K562 (cell line): ENCODE results near the gene HADHB. TPM values are rescaled to one million over a fixed set of nuclear protein-coding genes. Genes with fewer than 3 reads are reported as not detected.

ENCODE experiments used
- ATAC-seq: fragments of 200-7000 bp; cut with Tn5 transposase; 3 replicates; pipeline ENCODE4 v1.9.1; 2020; ENCODE audit warnings: moderate library complexity
- BruUV-seq: library from RNA; stranded (reverse); fragments of 400-500 nt; replicated peaks from 2 replicates; lab custom pipeline; 2021; lab: Mats Ljungman, UMichigan
- CTCF ChIA-PET: fragments of 300-600 bp; formaldehyde crosslinking; extraction: SDS; loops from one replicate; lab custom pipeline; 2021; ENCODE audit warnings: low intra/inter-chr PET ratio; lab: Yijun Ruan, JAX
- POLR2A ChIA-PET: fragments of 300-600, 350-650 bp; sonication (Branson Sonifier 250); formaldehyde crosslinking; extraction: SDS; loops from one replicate; lab custom pipeline; 2021; ENCODE audit warnings: antibody characterized with exemption, inconsistent platforms; lab: Yijun Ruan, JAX
- DNase-seq, 4 experiments: peaks; one replicate each; pipeline versions ENCODE4 v3.0.0 to v3.0.0-alpha.2; 2011 to 2018; ENCODE audit warnings: low spot score in 3 of 4, mixed read lengths in 3 of 4; ENCODE audit errors: extremely low read depth in 1 of 4
- FAIRE-seq: peaks from 2 replicates; lab custom pipeline; 2011; peaks lifted over from hg19 to GRCh38; lab: Jason Lieb, UNC
- H2AFZ ChIP-seq: 2 replicates; pipeline ENCODE4 v1.6.0; 2011; ENCODE audit warnings: low read depth, low read length, control low read depth, inconsistent platforms
- H3K27ac ChIP-seq: fragments of 200-600 bp; 3 replicates; pipeline ENCODE4 v1.8.0; 2011; ENCODE audit warnings: low read depth, mild to moderate bottlenecking, control low read depth, inconsistent platforms, low read length, moderate library complexity, mixed read lengths; ENCODE audit errors: extremely low read depth
- H3K27me3 ChIP-seq, 2 experiments: fragments of 300-600 bp in 1 of 2; 2 replicates in 1 of 2; 3 replicates in 1 of 2; pipeline versions ENCODE4 v1.6.0 to v1.8.0; 2011; ENCODE audit warnings: inconsistent platforms in 2 of 2, low read length in 2 of 2, mild to moderate bottlenecking in 1 of 2, mixed read lengths in 1 of 2, moderate library complexity in 1 of 2; ENCODE audit not compliant: control insufficient read depth in 2 of 2, insufficient read depth in 2 of 2
- H3K36me3 ChIP-seq: fragments of 300-600 bp; 3 replicates; pipeline ENCODE4 v1.8.0; 2011; ENCODE audit warnings: mild to moderate bottlenecking, low read length, inconsistent platforms; ENCODE audit not compliant: control insufficient read depth, insufficient read depth
- H3K4me1 ChIP-seq, 2 experiments: fragments of 200-600 bp in 1 of 2; replicated peaks in 1 of 2; 2 replicates in 1 of 2; 3 replicates in 1 of 2; pipeline versions ENCODE4 v1.5.1 to v1.8.0; 2011; ENCODE audit warnings: inconsistent platforms in 2 of 2, low read length in 2 of 2, mild to moderate bottlenecking in 1 of 2, mixed read lengths in 1 of 2, moderate library complexity in 1 of 2; ENCODE audit not compliant: control insufficient read depth in 2 of 2, insufficient read depth in 2 of 2
- H3K4me2 ChIP-seq: 2 replicates; pipeline ENCODE4 v1.6.1; 2011; ENCODE audit warnings: low read length, control low read depth, inconsistent platforms, mixed read lengths; ENCODE audit not compliant: insufficient read depth
- H3K4me3 ChIP-seq: fragments of 200-600 bp; sonication (generic), shearing (Covaris generic); 2 replicates; pipeline ENCODE4 v1.5.1; 2016; ENCODE audit warnings: control low read depth, inconsistent platforms
- H3K79me2 ChIP-seq: fragments of 200-600 bp; 3 replicates; pipeline ENCODE4 v1.8.0; 2011; ENCODE audit warnings: low read length, inconsistent platforms; ENCODE audit not compliant: control insufficient read depth, insufficient read depth
- H3K9ac ChIP-seq, 2 experiments: 2 replicates each; pipeline versions ENCODE4 v1.6.0 to v1.6.1; 2011; ENCODE audit warnings: low read depth in 2 of 2, low read length in 2 of 2, control low read depth in 1 of 2, inconsistent platforms in 1 of 2, mild to moderate bottlenecking in 1 of 2, mixed read lengths in 1 of 2; ENCODE audit not compliant: insufficient read depth in 1 of 2
- H3K9me1 ChIP-seq: one replicate; pipeline ENCODE4 v1.6.0; 2011; ENCODE audit warnings: inconsistent platforms, mild to moderate bottlenecking, low read length, moderate library complexity; ENCODE audit not compliant: control insufficient read depth, insufficient read depth
- H3K9me3 ChIP-seq: replicated peaks from 2 replicates; pipeline ENCODE4 v1.5.1; 2011; ENCODE audit warnings: low read depth, low read length, inconsistent platforms; ENCODE audit not compliant: control insufficient read depth, insufficient read depth
- H4K20me1 ChIP-seq: replicated peaks from 2 replicates; pipeline ENCODE4 v1.6.1; 2011; ENCODE audit warnings: low read length, inconsistent platforms, mixed read lengths; ENCODE audit not compliant: control insufficient read depth, insufficient read depth
- ARID1B ChIP-seq: fragments of 450-650 bp; IDR thresholded peaks from 2 replicates; pipeline ENCODE4 v1.6.1; 2016; ENCODE audit warnings: antibody characterized with exemption, mild to moderate bottlenecking, inconsistent platforms
- CEBPG ChIP-seq, 3 experiments: fragments of 200-800 bp in 1 of 3; sonication (Bioruptor generic) in 1 of 3; sonication (generic) in 1 of 3; formaldehyde crosslinking in 1 of 3; IDR thresholded peaks in 2 of 3; conservative IDR thresholded peaks in 1 of 3; 2 replicates each; pipeline versions ENCODE4 v1.6.1 to v1.8.0; 2016 to 2022; ENCODE audit warnings: missing compliant biosample characterization in 2 of 3, missing genetic modification characterization in 2 of 3, mild to moderate bottlenecking in 1 of 3, missing genetic modification reagents in 1 of 3
- CHD2 ChIP-seq: IDR thresholded peaks from 2 replicates; pipeline ENCODE4 v1.6.1; 2011; ENCODE audit warnings: low read depth, low read length
- DMBX1 ChIP-seq: fragments of 250-450 bp; sonication (Bioruptor Pico); IDR thresholded peaks from 2 replicates; pipeline ENCODE4 v1.8.0; 2022; ENCODE audit warnings: inconsistent platforms, mild to moderate bottlenecking, moderate library complexity, borderline replicate concordance
- ESRRA ChIP-seq: fragments of 450-650 bp; IDR thresholded peaks from 2 replicates; pipeline ENCODE4 v1.6.1; 2014; ENCODE audit warnings: low read depth, mild to moderate bottlenecking, moderate library complexity, borderline replicate concordance
- NCOA4 ChIP-seq: fragments of 450-650 bp; IDR thresholded peaks from 2 replicates; pipeline ENCODE4 v1.6.1; 2018; ENCODE audit warnings: mild to moderate bottlenecking; ENCODE audit not compliant: partially characterized antibody
- NEUROD1 ChIP-seq: fragments of 150-350 bp; IDR thresholded peaks from 2 replicates; pipeline ENCODE4 v1.6.1; 2014; ENCODE audit warnings: borderline replicate concordance, low read length, low read depth; ENCODE audit not compliant: partially characterized antibody
- PHF21A ChIP-seq: fragments of 450-650 bp; IDR thresholded peaks from 2 replicates; pipeline ENCODE4 v1.6.1; 2017; ENCODE audit warnings: low read depth, borderline replicate concordance
- PTBP1 ChIP-seq: fragments of 200-400 bp; formaldehyde crosslinking; IDR thresholded peaks from 2 replicates; pipeline ENCODE4 v1.6.1; 2017; ENCODE audit warnings: low read depth, low read length
- SAFB ChIP-seq: fragments of 200-400 bp; formaldehyde crosslinking; IDR thresholded peaks from 2 replicates; pipeline ENCODE4 v1.6.1; 2017; ENCODE audit warnings: low read depth, low read length, borderline replicate concordance
- SUPT5H ChIP-seq: fragments of 450-650 bp; IDR thresholded peaks from 2 replicates; pipeline ENCODE4 v1.6.1; 2016
- ZNF445 ChIP-seq: fragments of 250-450 bp; sonication (Bioruptor Pico); IDR thresholded peaks from 2 replicates; pipeline ENCODE4 v1.4.0; 2020; ENCODE audit warnings: low read depth, mild to moderate bottlenecking, moderate library complexity
- WGBS: fragments of 100-300 bp; shearing (Covaris generic); methylation state at CpG from one replicate; pipeline ENCODE4 v1.1.6; 2016; ENCODE audit warnings: low coverage, mixed read lengths; ENCODE audit not compliant: insufficient coverage; ENCODE audit errors: missing lambda C conversion rate; 5-methylcytosine and 5-hydroxymethylcytosine counted together
- in situ Hi-C: fragments of 300-500 bp; cut with MboI; formaldehyde crosslinking; loops from 4 replicates; pipeline ENCODE4 v1.15.0; 2018; ENCODE audit warnings: inconsistent platforms, mixed read lengths
- intact Hi-C: fragments of 100-400 bp; cut with micrococcal nuclease; formaldehyde crosslinking; loops from 2 replicates; pipeline ENCODE4 v1.14.2; 2022
- polyA plus RNA-seq, 8 experiments: library from polyadenylated mRNA; depleted of rRNA in 4 of 8; stranded (reverse) in 5 of 8; unstranded in 3 of 8; fragments of >200 nt; fragmentation: Nextera tagmentation in 2 of 8; fragmentation: Illumina TruSeq in 1 of 8; extraction: Ambion mirVana in 2 of 8; extraction: Trizol in 1 of 8; gene quantifications; 2 replicates each; pipeline versions ENCODE4 v1.2.1 to v1.2.3, GENCODE V29; 2011 to 2014; ENCODE audit warnings: inconsistent platforms in 1 of 8, missing spikeins in 1 of 8
- total RNA-seq, 7 experiments: library from RNA; depleted of rRNA in 6 of 7; stranded (reverse); fragments of >200 nt in 6 of 7; fragmentation: Illumina TruSeq in 2 of 7; extraction: Trizol in 2 of 7; gene quantifications; 2 replicates each; pipeline versions ENCODE4 v1.2.1 to v1.2.3, GENCODE V29; 2011 to 2021; ENCODE audit warnings: low replicate concordance in 1 of 7
- TF ChIP-seq, protein P1 (sequence below): fragments of 450-650 bp; IDR thresholded peaks from 2 replicates; pipeline ENCODE4 v1.6.1; 2017; ENCODE audit warnings: antibody characterized with exemption
- TF ChIP-seq, protein P2 (sequence below): sonication (generic); formaldehyde crosslinking; IDR thresholded peaks from 2 replicates; pipeline ENCODE4 v1.8.0; 2022; ENCODE audit warnings: missing genetic modification reagents, mild to moderate bottlenecking, moderate library complexity, borderline replicate concordance

HADHB gene
- total and polyA plus RNA-seq, 9 of the 15 experiments (the other 6 are each of a cell fraction or from before 2014, with no cell fraction given) = 67.3 to 199 (median 100) TPM

DNA sequence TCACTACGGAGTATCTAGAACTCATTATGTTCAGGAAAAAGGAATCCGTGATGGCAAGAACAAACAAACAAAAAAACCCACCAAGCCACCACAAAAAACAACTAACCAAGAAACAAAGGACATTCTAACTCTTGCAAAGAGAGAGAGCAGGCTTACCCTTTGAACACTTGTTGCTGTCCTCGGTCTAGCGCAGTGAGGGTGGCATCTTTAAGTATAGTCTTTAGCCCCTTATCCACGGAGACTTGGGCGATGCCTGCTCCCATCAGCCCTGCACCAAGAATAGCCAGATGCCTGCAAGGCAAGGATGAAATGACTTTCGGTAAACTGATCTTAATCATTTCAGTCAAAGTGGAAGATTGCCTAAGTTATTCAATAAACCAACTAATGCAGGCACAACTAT lies 40.8 kb upstream of the HADHB start:
- FAIRE-seq (no peak), DNase-seq (no peak), ATAC-seq (no peak)
- no peak overlapping the region for H3K4me2 ChIP-seq
- H3K27ac ChIP-seq = no peak overlapping the region
- H3K79me2 ChIP-seq = no peaks in the 10 kb centered on the region
- peaks cover 89% of the 10 kb centered on the region for H3K36me3 ChIP-seq
- ChIA-PET POLR2A (no interaction called here), CTCF (no interaction called here)
- no peak overlapping the region for H2AFZ ChIP-seq
- H3K9me1 ChIP-seq = no peaks in the 10 kb centered on the region
- in situ Hi-C loops = no loop called here
- no peaks in the 10 kb centered on the region for H3K27me3 ChIP-seq
- WGBS = 96% methylated on average over 7 of the region's 7 CpGs
- H3K9ac ChIP-seq = no peak overlapping the region
- no peaks in the 10 kb centered on the region for H3K9me3 ChIP-seq
- TF ChIP-seq NEUROD1 (no peak), PTBP1 (no peak), SAFB (no peak), ARID1B (no peak), NCOA4 (no peak), DMBX1 (CRISPR knock-in tag) (no peak), CHD2 (no peak)
- no peaks in the 10 kb centered on the region for H4K20me1 ChIP-seq
- H3K4me1 ChIP-seq = no peaks in the 10 kb centered on the region
- BruUV-seq = no TSS peak
- intact Hi-C loops = no loop called here
- H3K4me3 ChIP-seq = no peak overlapping the region

GRCh38 chr2:26212011-26212410 lies 32.7 kb upstream of the HADHB start:
- Histone ChIP-seq H3K4me3 (no peak overlapping the region), H3K9me3 (no peaks in the 10 kb centered on the region), H3K79me2 (no peaks in the 10 kb centered on the region), H2AFZ (no peak overlapping the region), H3K27ac (no peak overlapping the region), H3K4me1 (no peaks in the 10 kb centered on the region), H3K9ac (no peak overlapping the region), H3K4me2 (no peak overlapping the region), H3K36me3 (peaks cover 97% of the 10 kb centered on the region), H3K9me1 (no peaks in the 10 kb centered on the region), H3K27me3 (no peaks in the 10 kb centered on the region), H4K20me1 (no peaks in the 10 kb centered on the region)
- CTCF ChIA-PET = no interaction called here
- in situ Hi-C loops = no loop called here
- POLR2A ChIA-PET = no interaction called here
- ATAC-seq (no peak), FAIRE-seq (no peak), DNase-seq (no peak)
- intact Hi-C loops = no loop called here
- no TSS peak for BruUV-seq
- WGBS = 93% methylated on average over 5 of the region's 5 CpGs
- TF ChIP-seq ZNF445 (CRISPR knock-in tag) (no peak), CEBPG (CRISPR knock-in tag; IDR thresholded peaks at IDR 0.05) (no peak), CEBPG (tag; conservative IDR thresholded peaks at IDR 0.05 in 1 of 2, IDR thresholded peaks at IDR 0.05 in 1 of 2) (no peak), SUPT5H (no peak), ESRRA (no peak), PHF21A (no peak)
- TF ChIP-seq, protein P1, sequence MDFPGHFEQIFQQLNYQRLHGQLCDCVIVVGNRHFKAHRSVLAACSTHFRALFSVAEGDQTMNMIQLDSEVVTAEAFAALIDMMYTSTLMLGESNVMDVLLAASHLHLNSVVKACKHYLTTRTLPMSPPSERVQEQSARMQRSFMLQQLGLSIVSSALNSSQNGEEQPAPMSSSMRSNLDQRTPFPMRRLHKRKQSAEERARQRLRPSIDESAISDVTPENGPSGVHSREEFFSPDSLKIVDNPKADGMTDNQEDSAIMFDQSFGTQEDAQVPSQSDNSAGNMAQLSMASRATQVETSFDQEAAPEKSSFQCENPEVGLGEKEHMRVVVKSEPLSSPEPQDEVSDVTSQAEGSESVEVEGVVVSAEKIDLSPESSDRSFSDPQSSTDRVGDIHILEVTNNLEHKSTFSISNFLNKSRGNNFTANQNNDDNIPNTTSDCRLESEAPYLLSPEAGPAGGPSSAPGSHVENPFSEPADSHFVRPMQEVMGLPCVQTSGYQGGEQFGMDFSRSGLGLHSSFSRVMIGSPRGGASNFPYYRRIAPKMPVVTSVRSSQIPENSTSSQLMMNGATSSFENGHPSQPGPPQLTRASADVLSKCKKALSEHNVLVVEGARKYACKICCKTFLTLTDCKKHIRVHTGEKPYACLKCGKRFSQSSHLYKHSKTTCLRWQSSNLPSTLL = no peak
- TF ChIP-seq, protein P2, sequence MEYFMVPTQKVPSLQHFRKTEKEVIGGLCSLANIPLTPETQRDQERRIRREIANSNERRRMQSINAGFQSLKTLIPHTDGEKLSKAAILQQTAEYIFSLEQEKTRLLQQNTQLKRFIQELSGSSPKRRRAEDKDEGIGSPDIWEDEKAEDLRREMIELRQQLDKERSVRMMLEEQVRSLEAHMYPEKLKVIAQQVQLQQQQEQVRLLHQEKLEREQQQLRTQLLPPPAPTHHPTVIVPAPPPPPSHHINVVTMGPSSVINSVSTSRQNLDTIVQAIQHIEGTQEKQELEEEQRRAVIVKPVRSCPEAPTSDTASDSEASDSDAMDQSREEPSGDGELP (CRISPR knock-in tag) = no peak
